ENCODE data around the gene TAS2R41. TPM values are rescaled to one million over a fixed set of nuclear protein-coding genes. Genes with fewer than 3 reads are reported as not detected.

Gene TAS2R41
- total RNA-seq, 1 experiment from 2014 or later, result not detected

- Histone ChIP-seq H3K23ac (ENCODE audit: insufficient read length, low read depth, low read length) (no peak overlapping the region), H2BK12ac (ENCODE audit: insufficient read length, low read depth, low read length) (no peak overlapping the region), H3K79me1 (ENCODE audit: insufficient read depth, low read depth, low read length, poor library complexity, severe bottlenecking) (no peaks in the 10 kb centered on the region), H2BK120ac (ENCODE audit: low read depth, low read length, poor library complexity, severe bottlenecking) (no peak overlapping the region), H3K79me2 (ENCODE audit: insufficient read depth, low read length) (no peaks in the 10 kb centered on the region; the same call in 1 of the 2 replicates), H3K4me1 (ENCODE audit: insufficient read depth, low read length) (no peaks in the 10 kb centered on the region; the same call in 1 of the 2 replicates), H3T11ph (ENCODE audit: low read length) (no peak overlapping the region), H4K8ac (replicated peaks; ENCODE audit: insufficient read length, low read depth, low read length) (no peak overlapping the region), H2BK5ac (ENCODE audit: insufficient read length, low read length) (no peak overlapping the region), H2AK5ac (ENCODE audit: insufficient read length, low read length) (no peak overlapping the region), H4K5ac (ENCODE audit: insufficient read length, low read depth, low read length) (no peak overlapping the region), H3K9me3 (ENCODE audit: control insufficient read depth, low read depth, low read length) (no peaks in the 10 kb centered on the region), H3K23me2 (ENCODE audit: insufficient read length, low read depth, low read length, poor library complexity, severe bottlenecking) (no peaks in the 10 kb centered on the region), H3K56ac (ENCODE audit: insufficient read length, low read depth, low read length) (no peak overlapping the region), H4K91ac (ENCODE audit: insufficient read length, low read depth, low read length) (no peak overlapping the region), H2BK20ac (ENCODE audit: low read depth, low read length, poor library complexity, severe bottlenecking) (no peak overlapping the region), H2BK15ac (ENCODE audit: low read depth, low read length) (no peak overlapping the region), H2AFZ (ENCODE audit: low read length) (no peak overlapping the region), H3K9ac (ENCODE audit: extremely low read depth, insufficient read length, low read length) (no peak overlapping the region), H3K14ac (ENCODE audit: insufficient read depth, low read length) (no peak overlapping the region), H3K4me2 (ENCODE audit: insufficient read depth, insufficient read length, low read length) (no peak overlapping the region), H4K20me1 (ENCODE audit: control insufficient read depth, insufficient read depth, insufficient read length) (no peaks in the 10 kb centered on the region), H3K18ac (ENCODE audit: insufficient read length, low read depth, low read length) (no peak overlapping the region), H3K4ac (ENCODE audit: low read depth, low read length) (no peak overlapping the region), H3K27ac (ENCODE audit: insufficient read length, low read depth, low read length) (no peak overlapping the region), H3K27me3 (ENCODE audit: insufficient read depth, low read length) (no peaks in the 10 kb centered on the region)
- DNase-seq, result no peak
- Mint-ChIP-seq H3K4me3 (no peak overlapping the region), H3K27ac (no peak overlapping the region), H3K4me1 (peaks cover 24 to 26% of the 10 kb centered on the region in 2 experiments), H3K27me3 (ENCODE audit: low read depth) (peaks cover 18% of the 10 kb centered on the region), H3K36me3 (ENCODE audit: insufficient read depth in 1 of 3, low read depth in 3 of 3) (no peaks in the 10 kb centered on the region), H3K9me3 (no peaks in the 10 kb centered on the region)
- WGBS (ENCODE audit: extremely low coverage, insufficient read length, low lambda C conversion rate), result no CpG with 5 or more reads among the region's 2 CpGs
- TF ChIP-seq, protein P1, sequence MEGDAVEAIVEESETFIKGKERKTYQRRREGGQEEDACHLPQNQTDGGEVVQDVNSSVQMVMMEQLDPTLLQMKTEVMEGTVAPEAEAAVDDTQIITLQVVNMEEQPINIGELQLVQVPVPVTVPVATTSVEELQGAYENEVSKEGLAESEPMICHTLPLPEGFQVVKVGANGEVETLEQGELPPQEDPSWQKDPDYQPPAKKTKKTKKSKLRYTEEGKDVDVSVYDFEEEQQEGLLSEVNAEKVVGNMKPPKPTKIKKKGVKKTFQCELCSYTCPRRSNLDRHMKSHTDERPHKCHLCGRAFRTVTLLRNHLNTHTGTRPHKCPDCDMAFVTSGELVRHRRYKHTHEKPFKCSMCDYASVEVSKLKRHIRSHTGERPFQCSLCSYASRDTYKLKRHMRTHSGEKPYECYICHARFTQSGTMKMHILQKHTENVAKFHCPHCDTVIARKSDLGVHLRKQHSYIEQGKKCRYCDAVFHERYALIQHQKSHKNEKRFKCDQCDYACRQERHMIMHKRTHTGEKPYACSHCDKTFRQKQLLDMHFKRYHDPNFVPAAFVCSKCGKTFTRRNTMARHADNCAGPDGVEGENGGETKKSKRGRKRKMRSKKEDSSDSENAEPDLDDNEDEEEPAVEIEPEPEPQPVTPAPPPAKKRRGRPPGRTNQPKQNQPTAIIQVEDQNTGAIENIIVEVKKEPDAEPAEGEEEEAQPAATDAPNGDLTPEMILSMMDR (conservative IDR thresholded peaks at IDR 0.05), result no peak
Measured at GRCh38 chr7:143516981-143517380, 39.3 kb downstream of the TAS2R41 start.
